HepG2 (cell line): ENCODE data around the gene ANKZF1. TPM values are rescaled to one million over a fixed set of nuclear protein-coding genes. Genes with fewer than 3 reads are reported as not detected.

Experiments
- HNF4A ChIP-seq: sonication (generic); formaldehyde crosslinking; IDR thresholded peaks from 2 replicates; pipeline ENCODE4 v1.4.0; 2020; ENCODE audit warnings: missing genetic modification reagents
- HNF4G ChIP-seq, 2 experiments: sonication (generic) in 1 of 2; formaldehyde crosslinking in 1 of 2; IDR thresholded peaks; 2 replicates each; pipeline versions ENCODE4 v1.4.0 to v1.6.1; 2011 to 2020; ENCODE audit warnings: borderline replicate concordance in 2 of 2, low read depth in 2 of 2, mild to moderate bottlenecking in 2 of 2, low read length in 1 of 2, missing genetic modification reagents in 1 of 2, moderate library complexity in 1 of 2
- KDM1A ChIP-seq: IDR thresholded peaks from 2 replicates; pipeline ENCODE4 v1.6.1; 2016; ENCODE audit warnings: missing compliant biosample characterization
- KLF11 ChIP-seq: IDR thresholded peaks from 2 replicates; pipeline ENCODE4 v1.6.1; 2016; ENCODE audit warnings: missing compliant biosample characterization
- MYNN ChIP-seq: sonication (generic); formaldehyde crosslinking; IDR thresholded peaks from 2 replicates; pipeline ENCODE4 v1.4.0; 2020; ENCODE audit warnings: mild to moderate bottlenecking, low read depth, missing genetic modification reagents
- RXRA ChIP-seq: sonication (generic); formaldehyde crosslinking; IDR thresholded peaks from 2 replicates; pipeline ENCODE4 v1.5.1; 2020; ENCODE audit warnings: missing genetic modification reagents
- RXRB ChIP-seq: IDR thresholded peaks from 2 replicates; pipeline ENCODE4 v1.6.1; 2016; ENCODE audit warnings: borderline replicate concordance, missing genetic modification reagents, missing compliant biosample characterization
- SALL1 ChIP-seq: sonication (generic); formaldehyde crosslinking; IDR thresholded peaks from 2 replicates; pipeline ENCODE4 v1.8.0; 2022; ENCODE audit warnings: mild to moderate bottlenecking, missing genetic modification reagents
- SOX13 ChIP-seq, 3 experiments: fragments of 450-650 bp in 1 of 3; sonication (generic) in 1 of 3; formaldehyde crosslinking in 1 of 3; IDR thresholded peaks in 2 of 3; conservative IDR thresholded peaks in 1 of 3; 2 replicates each; pipeline versions ENCODE4 v1.5.0 to v1.6.1; 2016 to 2020; ENCODE audit warnings: antibody characterized with exemption in 1 of 3, mild to moderate bottlenecking in 1 of 3, missing compliant biosample characterization in 1 of 3, missing genetic modification reagents in 1 of 3, moderate library complexity in 1 of 3
- SP5 ChIP-seq: IDR thresholded peaks from 2 replicates; pipeline ENCODE4 v1.6.1; 2016; ENCODE audit warnings: low read depth, borderline replicate concordance
- TEAD3 ChIP-seq: optimal IDR thresholded peaks from 2 replicates; pipeline ENCODE3; 2016; ENCODE audit warnings: borderline replicate concordance
- YEATS4 ChIP-seq: sonication (generic); formaldehyde crosslinking; IDR thresholded peaks from 2 replicates; pipeline ENCODE4 v1.4.0; 2020; ENCODE audit warnings: missing genetic modification reagents, borderline replicate concordance
- ZBTB38 ChIP-seq: sonication (generic); formaldehyde crosslinking; IDR thresholded peaks from 2 replicates; pipeline ENCODE4 v1.5.1; 2020; ENCODE audit warnings: mild to moderate bottlenecking, missing genetic modification reagents
- ZNF101 ChIP-seq: sonication (generic); formaldehyde crosslinking; IDR thresholded peaks from 2 replicates; pipeline ENCODE4 v1.4.0; 2020; ENCODE audit warnings: mild to moderate bottlenecking, low read depth, missing genetic modification reagents, borderline replicate concordance
- ZNF230 ChIP-seq: sonication (generic); formaldehyde crosslinking; IDR thresholded peaks from 2 replicates; pipeline ENCODE4 v1.4.0; 2020; ENCODE audit warnings: mild to moderate bottlenecking, missing genetic modification reagents
- ZNF331 ChIP-seq: sonication (generic); formaldehyde crosslinking; IDR thresholded peaks from 2 replicates; pipeline ENCODE4 v1.4.0; 2020; ENCODE audit warnings: missing genetic modification reagents
- ZNF383 ChIP-seq: sonication (generic); formaldehyde crosslinking; IDR thresholded peaks from 2 replicates; pipeline ENCODE4 v1.4.0; 2020; ENCODE audit warnings: missing genetic modification reagents, mild to moderate bottlenecking, borderline replicate concordance
- ZNF501 ChIP-seq: sonication (generic); formaldehyde crosslinking; IDR thresholded peaks from 2 replicates; pipeline ENCODE4 v1.5.1; 2020; ENCODE audit warnings: mild to moderate bottlenecking, moderate library complexity, missing genetic modification reagents
- polyA plus RNA-seq, 8 experiments: library from polyadenylated mRNA; depleted of rRNA in 3 of 8; stranded (reverse) in 7 of 8; unstranded in 1 of 8; fragments of >200 nt; fragmentation: Illumina TruSeq in 4 of 8; extraction: Trizol in 4 of 8; gene quantifications; 2 replicates each; pipeline versions ENCODE4 v1.2.1 to v1.2.3, GENCODE V29; 2011 to 2016; ENCODE audit warnings: low read depth in 4 of 8, missing spikeins in 1 of 8, mixed read lengths in 1 of 8; ENCODE audit not compliant: insufficient read depth in 1 of 8
- total RNA-seq, 5 experiments: library from RNA; depleted of rRNA; stranded (reverse); fragments of >200 nt; fragmentation: Illumina TruSeq; extraction: Trizol; gene quantifications; 2 replicates each; pipeline ENCODE4 v1.2.3, GENCODE V29; 2016; ENCODE audit warnings: low read depth in 1 of 5
- TF ChIP-seq, protein P1 (sequence below): IDR thresholded peaks from 2 replicates; pipeline ENCODE4 v1.4.0; 2020; ENCODE audit warnings: mild to moderate bottlenecking, missing genetic modification reagents
- TF ChIP-seq, protein P2 (sequence below): sonication (generic); formaldehyde crosslinking; IDR thresholded peaks from 2 replicates; pipeline ENCODE4 v1.5.1; 2020; ENCODE audit warnings: mild to moderate bottlenecking, moderate library complexity, missing genetic modification reagents
- TF ChIP-seq, protein P3 (sequence below), 2 experiments: IDR thresholded peaks; 2 replicates each; pipeline ENCODE4 v1.6.1; 2011 to 2012; ENCODE audit warnings: low read length in 2 of 2, borderline replicate concordance in 1 of 2, low read depth in 1 of 2, mild to moderate bottlenecking in 1 of 2, moderate library complexity in 1 of 2

Gene ANKZF1
- total and polyA plus RNA-seq, 2 of the 13 experiments (the other 11 are each of a cell fraction or from before 2014, with no cell fraction given) = 25.3 to 128 TPM

DNA sequence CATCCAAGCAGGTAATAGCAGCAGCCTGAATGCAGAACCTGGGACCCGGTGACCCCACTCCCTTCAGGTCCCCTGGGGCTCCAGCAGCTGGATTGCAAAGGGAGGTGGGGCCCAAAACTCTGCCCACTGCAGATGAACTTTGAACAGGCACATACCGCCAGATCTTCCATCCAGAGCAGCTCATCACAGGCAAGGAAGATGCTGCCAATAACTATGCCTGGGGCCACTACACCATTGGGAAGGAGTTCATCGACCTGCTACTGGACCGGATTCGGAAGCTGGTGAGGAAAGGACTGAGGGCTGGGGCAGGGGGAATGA lies 40.4 kb downstream of the ANKZF1 start (continued):
- TF ChIP-seq ZNF383 (CRISPR knock-in tag) = peak; percentile 68; the same call in 1 of the 2 replicates
- TF ChIP-seq RXRB = 0 out of 2 replicates have a peak, but pooled peaks have one; percentile 19
- 0 out of 2 replicates have a peak, but pooled peaks have one; percentile 9 for TF ChIP-seq SALL1
- TF ChIP-seq SOX13 (IDR thresholded peaks at IDR 0.05) = no peak
- no peak for TF ChIP-seq SOX13 (CRISPR knock-in tag; conservative IDR thresholded peaks at IDR 0.05 in 1 of 2, IDR thresholded peaks at IDR 0.05 in 1 of 2)
- TF ChIP-seq HNF4A (CRISPR knock-in tag) = peak; percentile 79
- TF ChIP-seq TEAD3 (CRISPR knock-in tag) = peak; percentile 79
- peak; percentile 50; the same call in 1 of the 2 replicates for TF ChIP-seq HNF4G (IDR thresholded peaks at IDR 0.05; ENCODE audit: borderline replicate concordance, low read depth, low read length)
- TF ChIP-seq HNF4G (CRISPR knock-in tag; IDR thresholded peaks at IDR 0.05; ENCODE audit: borderline replicate concordance, low read depth) = no peak
- no peak for TF ChIP-seq ZNF101 (CRISPR knock-in tag)
- TF ChIP-seq ZNF230 (CRISPR knock-in tag) = 0 out of 2 replicates have a peak, but pooled peaks have one; percentile 13
- TF ChIP-seq, protein P1, sequence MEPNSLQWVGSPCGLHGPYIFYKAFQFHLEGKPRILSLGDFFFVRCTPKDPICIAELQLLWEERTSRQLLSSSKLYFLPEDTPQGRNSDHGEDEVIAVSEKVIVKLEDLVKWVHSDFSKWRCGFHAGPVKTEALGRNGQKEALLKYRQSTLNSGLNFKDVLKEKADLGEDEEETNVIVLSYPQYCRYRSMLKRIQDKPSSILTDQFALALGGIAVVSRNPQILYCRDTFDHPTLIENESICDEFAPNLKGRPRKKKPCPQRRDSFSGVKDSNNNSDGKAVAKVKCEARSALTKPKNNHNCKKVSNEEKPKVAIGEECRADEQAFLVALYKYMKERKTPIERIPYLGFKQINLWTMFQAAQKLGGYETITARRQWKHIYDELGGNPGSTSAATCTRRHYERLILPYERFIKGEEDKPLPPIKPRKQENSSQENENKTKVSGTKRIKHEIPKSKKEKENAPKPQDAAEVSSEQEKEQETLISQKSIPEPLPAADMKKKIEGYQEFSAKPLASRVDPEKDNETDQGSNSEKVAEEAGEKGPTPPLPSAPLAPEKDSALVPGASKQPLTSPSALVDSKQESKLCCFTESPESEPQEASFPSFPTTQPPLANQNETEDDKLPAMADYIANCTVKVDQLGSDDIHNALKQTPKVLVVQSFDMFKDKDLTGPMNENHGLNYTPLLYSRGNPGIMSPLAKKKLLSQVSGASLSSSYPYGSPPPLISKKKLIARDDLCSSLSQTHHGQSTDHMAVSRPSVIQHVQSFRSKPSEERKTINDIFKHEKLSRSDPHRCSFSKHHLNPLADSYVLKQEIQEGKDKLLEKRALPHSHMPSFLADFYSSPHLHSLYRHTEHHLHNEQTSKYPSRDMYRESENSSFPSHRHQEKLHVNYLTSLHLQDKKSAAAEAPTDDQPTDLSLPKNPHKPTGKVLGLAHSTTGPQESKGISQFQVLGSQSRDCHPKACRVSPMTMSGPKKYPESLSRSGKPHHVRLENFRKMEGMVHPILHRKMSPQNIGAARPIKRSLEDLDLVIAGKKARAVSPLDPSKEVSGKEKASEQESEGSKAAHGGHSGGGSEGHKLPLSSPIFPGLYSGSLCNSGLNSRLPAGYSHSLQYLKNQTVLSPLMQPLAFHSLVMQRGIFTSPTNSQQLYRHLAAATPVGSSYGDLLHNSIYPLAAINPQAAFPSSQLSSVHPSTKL (CRISPR knock-in tag) = 0 out of 2 replicates have a peak, but pooled peaks have one; percentile 33
- TF ChIP-seq, protein P2, sequence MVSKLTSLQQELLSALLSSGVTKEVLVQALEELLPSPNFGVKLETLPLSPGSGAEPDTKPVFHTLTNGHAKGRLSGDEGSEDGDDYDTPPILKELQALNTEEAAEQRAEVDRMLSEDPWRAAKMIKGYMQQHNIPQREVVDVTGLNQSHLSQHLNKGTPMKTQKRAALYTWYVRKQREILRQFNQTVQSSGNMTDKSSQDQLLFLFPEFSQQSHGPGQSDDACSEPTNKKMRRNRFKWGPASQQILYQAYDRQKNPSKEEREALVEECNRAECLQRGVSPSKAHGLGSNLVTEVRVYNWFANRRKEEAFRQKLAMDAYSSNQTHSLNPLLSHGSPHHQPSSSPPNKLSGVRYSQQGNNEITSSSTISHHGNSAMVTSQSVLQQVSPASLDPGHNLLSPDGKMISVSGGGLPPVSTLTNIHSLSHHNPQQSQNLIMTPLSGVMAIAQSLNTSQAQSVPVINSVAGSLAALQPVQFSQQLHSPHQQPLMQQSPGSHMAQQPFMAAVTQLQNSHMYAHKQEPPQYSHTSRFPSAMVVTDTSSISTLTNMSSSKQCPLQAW (CRISPR knock-in tag) = peak; percentile 60; the same call in 1 of the 2 replicates
- peak; percentile 52; the same call in 1 of the 2 replicates for TF ChIP-seq ZBTB38 (CRISPR knock-in tag)
- TF ChIP-seq SP5 = peak; percentile 17; the same call in 1 of the 2 replicates
- peak; percentile 85 for TF ChIP-seq ZNF501 (CRISPR knock-in tag)
- TF ChIP-seq, protein P3, sequence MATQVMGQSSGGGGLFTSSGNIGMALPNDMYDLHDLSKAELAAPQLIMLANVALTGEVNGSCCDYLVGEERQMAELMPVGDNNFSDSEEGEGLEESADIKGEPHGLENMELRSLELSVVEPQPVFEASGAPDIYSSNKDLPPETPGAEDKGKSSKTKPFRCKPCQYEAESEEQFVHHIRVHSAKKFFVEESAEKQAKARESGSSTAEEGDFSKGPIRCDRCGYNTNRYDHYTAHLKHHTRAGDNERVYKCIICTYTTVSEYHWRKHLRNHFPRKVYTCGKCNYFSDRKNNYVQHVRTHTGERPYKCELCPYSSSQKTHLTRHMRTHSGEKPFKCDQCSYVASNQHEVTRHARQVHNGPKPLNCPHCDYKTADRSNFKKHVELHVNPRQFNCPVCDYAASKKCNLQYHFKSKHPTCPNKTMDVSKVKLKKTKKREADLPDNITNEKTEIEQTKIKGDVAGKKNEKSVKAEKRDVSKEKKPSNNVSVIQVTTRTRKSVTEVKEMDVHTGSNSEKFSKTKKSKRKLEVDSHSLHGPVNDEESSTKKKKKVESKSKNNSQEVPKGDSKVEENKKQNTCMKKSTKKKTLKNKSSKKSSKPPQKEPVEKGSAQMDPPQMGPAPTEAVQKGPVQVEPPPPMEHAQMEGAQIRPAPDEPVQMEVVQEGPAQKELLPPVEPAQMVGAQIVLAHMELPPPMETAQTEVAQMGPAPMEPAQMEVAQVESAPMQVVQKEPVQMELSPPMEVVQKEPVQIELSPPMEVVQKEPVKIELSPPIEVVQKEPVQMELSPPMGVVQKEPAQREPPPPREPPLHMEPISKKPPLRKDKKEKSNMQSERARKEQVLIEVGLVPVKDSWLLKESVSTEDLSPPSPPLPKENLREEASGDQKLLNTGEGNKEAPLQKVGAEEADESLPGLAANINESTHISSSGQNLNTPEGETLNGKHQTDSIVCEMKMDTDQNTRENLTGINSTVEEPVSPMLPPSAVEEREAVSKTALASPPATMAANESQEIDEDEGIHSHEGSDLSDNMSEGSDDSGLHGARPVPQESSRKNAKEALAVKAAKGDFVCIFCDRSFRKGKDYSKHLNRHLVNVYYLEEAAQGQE (IDR thresholded peaks at IDR 0.05; ENCODE audit: borderline replicate concordance in 1 of 2, low read depth in 1 of 2, low read length in 2 of 2) = no peak
- no peak for TF ChIP-seq MYNN
- no peak for TF ChIP-seq ZNF331 (CRISPR knock-in tag)
- TF ChIP-seq KDM1A = peak; percentile 65; the same call in 1 of the 2 replicates
- 0 out of 2 replicates have a peak, but pooled peaks have one; percentile 24 for TF ChIP-seq YEATS4 (CRISPR knock-in tag)
- peak; percentile 32; the same call in 1 of the 2 replicates for TF ChIP-seq RXRA
- TF ChIP-seq KLF11 (CRISPR knock-in tag) = no peak
